SIG-M5 (cell line): Measurements from ENCODE around the gene ARHGEF25.

Source experiments
- DNase-seq: peaks from one replicate; lab custom pipeline; 2025; lab: John Stamatoyannopoulos, UW

The ARHGEF25 gene

GRCh38 chr12:57621497-57622292, 10.5 kb downstream of the ARHGEF25 start:
- DNase-seq: no peak

GRCh38 chr12:57622293-57623245, 11.3 kb downstream of the ARHGEF25 start:
- no peak for DNase-seq

- no peak for DNase-seq
Measured at GRCh38 chr12:57623385-57623784, 12.2 kb downstream of the ARHGEF25 start.

- DNase-seq: no peak
Measured at GRCh38 chr12:57623811-57624390, 12.7 kb downstream of the ARHGEF25 start.

- no peak for DNase-seq
Measured at GRCh38 chr12:57624441-57625220, 13.4 kb downstream of the ARHGEF25 start.

- DNase-seq: no peak
Measured at GRCh38 chr12:57625261-57626032, 14.2 kb downstream of the ARHGEF25 start.

- no peak for DNase-seq
Measured at GRCh38 chr12:57626111-57626920, 15.1 kb downstream of the ARHGEF25 start.

- DNase-seq: no peak
Measured at GRCh38 chr12:57626921-57627445, 15.7 kb downstream of the ARHGEF25 start.

GRCh38 chr12:57627501-57628279, 16.5 kb downstream of the ARHGEF25 start:
- DNase-seq: no peak

GRCh38 chr12:57628280-57629191, 17.3 kb downstream of the ARHGEF25 start:
- DNase-seq: no peak

- no peak for DNase-seq
Measured at GRCh38 chr12:57629897-57630471, 18.7 kb downstream of the ARHGEF25 start.

GRCh38 chr12:57630891-57631433, 19.7 kb downstream of the ARHGEF25 start:
- no peak for DNase-seq

GRCh38 chr12:57631566-57632072, 20.4 kb downstream of the ARHGEF25 start:
- no peak for DNase-seq

- DNase-seq: no peak
Measured at GRCh38 chr12:57632073-57632957, 21.1 kb downstream of the ARHGEF25 start.

GRCh38 chr12:57632958-57633840, 22.0 kb downstream of the ARHGEF25 start, which contains the start of gene B4GALNT1:
Gene B4GALNT1 (minus strand): TSS chr12:57633201. CDS start chr12:57632132, 1,069 bp downstream.
- no peak for DNase-seq
